OCI-LY1 (cell line): Measurements from ENCODE around the gene MMP26.

Source experiments
- H2AFZ ChIP-seq: fragments of 200-600 bp; sonication (generic), shearing (Covaris generic); 2 replicates; pipeline ENCODE4 v1.6.0; 2014; ENCODE audit warnings: antibody characterized with exemption, mild to moderate bottlenecking, low read length
- H3F3A ChIP-seq: fragments of 200-600 bp; sonication (generic), shearing (Covaris generic); 2 replicates; pipeline ENCODE4 v1.6.0; 2014; ENCODE audit warnings: mild to moderate bottlenecking, antibody characterized with exemption, low read length, moderate library complexity; ENCODE audit not compliant: insufficient read depth
- H3K27ac ChIP-seq: fragments of 200-600 bp; sonication (generic); 2 replicates; pipeline ENCODE4 v1.5.1; 2014; ENCODE audit warnings: low read length, mixed run types, mild to moderate bottlenecking, low read depth; ENCODE audit not compliant: poor library complexity, severe bottlenecking
- H3K27me3 ChIP-seq: fragments of 200-600 bp; sonication (generic); 2 replicates; pipeline ENCODE4 v1.6.0; 2014; ENCODE audit warnings: antibody characterized with exemption, mild to moderate bottlenecking, low read length, moderate library complexity; ENCODE audit not compliant: insufficient read depth
- H3K36me3 ChIP-seq: fragments of 200-600 bp; sonication (generic); 2 replicates; pipeline ENCODE4 v1.6.1; 2014; ENCODE audit warnings: mild to moderate bottlenecking, antibody characterized with exemption, low read length, moderate library complexity, mixed read lengths; ENCODE audit not compliant: insufficient read depth
- H3K4me1 ChIP-seq: fragments of 200-600 bp; sonication (generic); 2 replicates; pipeline ENCODE4 v1.5.1; 2014; ENCODE audit warnings: mild to moderate bottlenecking, low read length, moderate library complexity; ENCODE audit not compliant: insufficient read depth, severe bottlenecking
- H3K4me2 ChIP-seq: fragments of 200-600 bp; sonication (generic), shearing (Covaris generic); 2 replicates; pipeline ENCODE4 v1.6.1; 2014; ENCODE audit warnings: low read length
- H3K4me3 ChIP-seq: fragments of 200-600 bp; sonication (generic); 2 replicates; pipeline ENCODE4 v1.5.1; 2014; ENCODE audit warnings: low read length, low read depth, mild to moderate bottlenecking, mixed read lengths; ENCODE audit not compliant: poor library complexity, severe bottlenecking
- H3K79me2 ChIP-seq: fragments of 200-600 bp; shearing (Covaris generic); 2 replicates; pipeline ENCODE4 v1.6.1; 2016; ENCODE audit warnings: mixed run types, low read length, mixed read lengths; ENCODE audit not compliant: insufficient read depth
- H3K9ac ChIP-seq: fragments of 200-600 bp; sonication (generic), shearing (Covaris generic); 2 replicates; pipeline ENCODE4 v1.6.1; 2014; ENCODE audit warnings: mild to moderate bottlenecking, low read length, mixed read lengths
- H3K9me2 ChIP-seq: fragments of 200-600 bp; sonication (generic), shearing (Covaris generic); 2 replicates; pipeline ENCODE4 v1.6.1; 2014; ENCODE audit warnings: low read depth, mild to moderate bottlenecking, low read length, mixed read lengths
- H3K9me3 ChIP-seq: fragments of 200-600 bp; shearing (Covaris generic); 2 replicates; pipeline ENCODE4 v1.6.1; 2014; ENCODE audit warnings: low read length, mixed read lengths
- H4K20me1 ChIP-seq: fragments of 200-600 bp; sonication (generic), shearing (Covaris generic); 2 replicates; pipeline ENCODE4 v1.6.0; 2016; ENCODE audit warnings: mild to moderate bottlenecking, low read length; ENCODE audit not compliant: insufficient read depth
- CTCF ChIP-seq: fragments of 200-600 bp; sonication (generic), shearing (Covaris generic); IDR thresholded peaks from 2 replicates; pipeline ENCODE4 v1.5.1; 2017; ENCODE audit warnings: mild to moderate bottlenecking, antibody characterized with exemption, low read length, moderate library complexity, mixed read lengths
- EZH2 ChIP-seq: fragments of 200-600 bp; sonication (generic), shearing (Covaris generic); IDR thresholded peaks from 2 replicates; pipeline ENCODE4 v1.8.0; 2017; ENCODE audit warnings: borderline replicate concordance, mixed run types, mild to moderate bottlenecking, antibody characterized with exemption, low read length, moderate library complexity, mixed read lengths

The MMP26 gene

GRCh38 chr11:4699697-4700435, 4.7 kb upstream of the MMP26 start:
- Histone ChIP-seq H3K9me3 (no peaks in the 10 kb centered on the region), H3K27ac (no peak overlapping the region), H2AFZ (no peak overlapping the region), H3K9me2 (no peaks in the 10 kb centered on the region), H4K20me1 (no peaks in the 10 kb centered on the region), H3K36me3 (no peaks in the 10 kb centered on the region), H3K27me3 (no peaks in the 10 kb centered on the region), H3F3A (no peaks in the 10 kb centered on the region), H3K79me2 (no peaks in the 10 kb centered on the region), H3K9ac (no peak overlapping the region), H3K4me1 (no peaks in the 10 kb centered on the region), H3K4me3 (no peak overlapping the region), H3K4me2 (no peak overlapping the region)
- TF ChIP-seq EZH2 = no peak
- TF ChIP-seq CTCF = no peak

GRCh38 chr11:4700436-4700820, 4.2 kb upstream of the MMP26 start:
- no peak overlapping the region for H3K4me2 ChIP-seq
- H3K27me3 ChIP-seq = no peaks in the 10 kb centered on the region
- H2AFZ ChIP-seq = no peak overlapping the region
- H4K20me1 ChIP-seq = no peaks in the 10 kb centered on the region
- H3K36me3 ChIP-seq = no peaks in the 10 kb centered on the region
- no peaks in the 10 kb centered on the region for H3K4me1 ChIP-seq
- H3K9me3 ChIP-seq = no peaks in the 10 kb centered on the region
- H3F3A ChIP-seq = no peaks in the 10 kb centered on the region
- TF ChIP-seq CTCF (no peak), EZH2 (no peak)
- no peak overlapping the region for H3K27ac ChIP-seq
- no peak overlapping the region for H3K9ac ChIP-seq
- H3K9me2 ChIP-seq = no peaks in the 10 kb centered on the region
- no peak overlapping the region for H3K4me3 ChIP-seq
- no peaks in the 10 kb centered on the region for H3K79me2 ChIP-seq

GRCh38 chr11:4704790-4705334, 278 bp downstream of the MMP26 start:
- H3K9ac ChIP-seq = no peak overlapping the region

More at GRCh38 chr11:4704790-4705334, 278 bp downstream of the MMP26 start:
- H3F3A ChIP-seq = no peaks in the 10 kb centered on the region
- H2AFZ ChIP-seq = no peak overlapping the region
- no peaks in the 10 kb centered on the region for H3K9me3 ChIP-seq
- H4K20me1 ChIP-seq = no peaks in the 10 kb centered on the region
- H3K27ac ChIP-seq = no peak overlapping the region
- no peaks in the 10 kb centered on the region for H3K4me1 ChIP-seq
- H3K4me2 ChIP-seq = no peak overlapping the region
- H3K36me3 ChIP-seq = no peaks in the 10 kb centered on the region
- no peak overlapping the region for H3K4me3 ChIP-seq
- no peaks in the 10 kb centered on the region for H3K9me2 ChIP-seq
- H3K79me2 ChIP-seq = no peaks in the 10 kb centered on the region
- no peak for TF ChIP-seq EZH2
- no peak for TF ChIP-seq CTCF
- H3K27me3 ChIP-seq = no peaks in the 10 kb centered on the region
